Fibroblast of pulmonary artery (primary cell): Measurements from ENCODE around the gene TPGS1.

Experiments
- DNase-seq: peaks from one replicate; pipeline ENCODE4 v3.0.0-alpha.2; 2010; ENCODE audit warnings: low read depth
- H3K4me3 ChIP-seq: replicated peaks from 2 replicates; pipeline ENCODE4 v1.5.1; 2011; ENCODE audit warnings: low read depth, mild to moderate bottlenecking, control low read depth, low read length, moderate library complexity
- CTCF ChIP-seq: IDR thresholded peaks from 2 replicates; pipeline ENCODE4 v1.5.1; 2011; ENCODE audit warnings: mild to moderate bottlenecking, control low read depth, low read length, inconsistent platforms; ENCODE audit errors: missing control alignments

TPGS1 gene

GRCh38 chr19:514166-514663 lies 6.9 kb downstream of the TPGS1 start:
- no peak for TF ChIP-seq CTCF
- DNase-seq = no peak
- no peak overlapping the region for H3K4me3 ChIP-seq

GRCh38 chr19:517721-518597 lies 10.7 kb downstream of the TPGS1 start:
- peak; percentile 74 for DNase-seq
- no peak for TF ChIP-seq CTCF
- no peak overlapping the region for H3K4me3 ChIP-seq

- DNase-seq = no peak
- no peak for TF ChIP-seq CTCF
- H3K4me3 ChIP-seq = no peak overlapping the region
Observed at GRCh38 chr19:518598-519231, 11.4 kb downstream of the TPGS1 start.

- no peak overlapping the region for H3K4me3 ChIP-seq
- no peak for TF ChIP-seq CTCF
- no peak for DNase-seq
Observed at GRCh38 chr19:519449-519865, 12.2 kb downstream of the TPGS1 start.

- H3K4me3 ChIP-seq = no peak overlapping the region
- TF ChIP-seq CTCF = no peak
- DNase-seq = no peak
Observed at GRCh38 chr19:522726-523125, 15.4 kb downstream of the TPGS1 start.

GRCh38 chr19:524062-524674 lies 16.9 kb downstream of the TPGS1 start:
- H3K4me3 ChIP-seq = no peak overlapping the region
- no peak for TF ChIP-seq CTCF
- DNase-seq = no peak
